Adipocyte (in vitro differentiated cells): ENCODE measurements around the gene CLMN.

Experiments
- DNase-seq: peaks from one replicate; pipeline ENCODE4 v3.0.0-alpha.2; 2015; ENCODE audit warnings: low read depth
- H3K27me3 ChIP-seq: replicated peaks from 2 replicates; pipeline ENCODE4 v1.7.0; 2013; ENCODE audit warnings: mild to moderate bottlenecking, low read length, moderate library complexity; ENCODE audit not compliant: control insufficient read depth, insufficient read depth
- H3K36me3 ChIP-seq: 2 replicates; pipeline ENCODE4 v1.7.0; 2013; ENCODE audit warnings: low read length, mild to moderate bottlenecking, moderate library complexity; ENCODE audit not compliant: control insufficient read depth, insufficient read depth, severe bottlenecking
- H3K4me1 ChIP-seq: 2 replicates; pipeline ENCODE4 v1.7.0; 2013; ENCODE audit warnings: mild to moderate bottlenecking, low read length, moderate library complexity; ENCODE audit not compliant: control insufficient read depth, insufficient read depth
- H3K4me3 ChIP-seq: 2 replicates; pipeline ENCODE4 v1.7.0; 2013; ENCODE audit warnings: mild to moderate bottlenecking, low read length, moderate library complexity
- H3K9ac ChIP-seq: 2 replicates; pipeline ENCODE4 v1.7.0; 2013; ENCODE audit warnings: mild to moderate bottlenecking, low read length, moderate library complexity
- H3K9me3 ChIP-seq: 2 replicates; pipeline ENCODE4 v1.7.0; 2013; ENCODE audit warnings: mild to moderate bottlenecking, low read length, moderate library complexity; ENCODE audit not compliant: control insufficient read depth

Gene CLMN

DNA sequence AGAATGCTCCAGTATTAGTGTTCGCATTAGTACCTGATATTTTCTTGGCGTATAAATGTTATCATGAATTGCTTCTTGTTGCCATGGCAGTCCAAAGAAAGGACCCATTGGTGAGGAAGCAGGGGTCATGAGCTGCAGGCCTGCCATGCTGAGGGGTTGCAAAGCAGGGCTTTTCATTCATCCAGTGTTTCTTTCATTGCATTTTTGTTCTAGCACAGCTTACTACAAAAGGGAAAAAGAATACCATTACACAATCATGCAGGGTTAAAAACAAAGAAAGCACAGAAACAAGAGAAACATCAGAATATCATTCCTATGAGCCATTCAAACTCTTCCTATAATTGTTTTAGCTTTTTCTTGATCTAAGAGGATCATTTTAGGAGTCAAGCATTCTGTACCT, 186.4 kb downstream of the CLMN start:
- H3K9ac ChIP-seq, result no peak overlapping the region
- no peak overlapping the region for H3K4me3 ChIP-seq
- H3K9me3 ChIP-seq, result no peaks in the 10 kb centered on the region
- DNase-seq, result peak; percentile 45
- H3K36me3 ChIP-seq, result peaks cover 46% of the 10 kb centered on the region
- H3K4me1 ChIP-seq, result peaks cover 33% of the 10 kb centered on the region
- no peaks in the 10 kb centered on the region for H3K27me3 ChIP-seq

DNA sequence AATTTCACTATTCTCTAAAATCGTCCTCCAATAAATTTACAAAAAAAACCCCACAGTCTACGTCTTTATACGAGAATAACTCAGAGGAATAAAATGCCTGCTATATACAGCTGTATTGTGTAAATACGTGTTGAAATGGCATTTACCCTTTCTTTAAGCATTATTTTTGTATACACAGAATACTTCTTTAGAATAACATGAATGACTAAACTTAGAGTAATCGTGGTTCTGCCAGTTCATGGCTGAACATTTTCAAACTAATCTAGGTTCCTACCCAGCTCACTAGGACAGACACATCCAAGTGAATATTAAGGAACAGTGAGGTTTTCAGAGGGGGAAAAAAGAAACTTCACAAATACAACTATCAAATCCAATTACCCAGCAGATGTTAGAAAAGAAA, 186.9 kb downstream of the CLMN start:
- Histone ChIP-seq H3K36me3 (peaks cover 46% of the 10 kb centered on the region), H3K27me3 (no peaks in the 10 kb centered on the region)
- DNase-seq, result peak; percentile 27

More for the DNA sequence above, 186.9 kb downstream of the CLMN start:
- Histone ChIP-seq H3K4me3 (no peak overlapping the region), H3K9ac (no peak overlapping the region), H3K9me3 (no peaks in the 10 kb centered on the region), H3K4me1 (peaks cover 28% of the 10 kb centered on the region)
